RKO (cell line): ENCODE results near the gene PBX3.
A peak's percentile ranks its signal among the peaks of the same experiment; 100 is the strongest.

Experiments used
- DNase-seq: peaks from one replicate; pipeline ENCODE4 v3.0.0-alpha.2; 2016; ENCODE audit warnings: low spot score

The PBX3 gene

GRCh38 chr9:125949703-125950460, 202.7 kb downstream of the PBX3 start:
- DNase-seq: no peak

DNA sequence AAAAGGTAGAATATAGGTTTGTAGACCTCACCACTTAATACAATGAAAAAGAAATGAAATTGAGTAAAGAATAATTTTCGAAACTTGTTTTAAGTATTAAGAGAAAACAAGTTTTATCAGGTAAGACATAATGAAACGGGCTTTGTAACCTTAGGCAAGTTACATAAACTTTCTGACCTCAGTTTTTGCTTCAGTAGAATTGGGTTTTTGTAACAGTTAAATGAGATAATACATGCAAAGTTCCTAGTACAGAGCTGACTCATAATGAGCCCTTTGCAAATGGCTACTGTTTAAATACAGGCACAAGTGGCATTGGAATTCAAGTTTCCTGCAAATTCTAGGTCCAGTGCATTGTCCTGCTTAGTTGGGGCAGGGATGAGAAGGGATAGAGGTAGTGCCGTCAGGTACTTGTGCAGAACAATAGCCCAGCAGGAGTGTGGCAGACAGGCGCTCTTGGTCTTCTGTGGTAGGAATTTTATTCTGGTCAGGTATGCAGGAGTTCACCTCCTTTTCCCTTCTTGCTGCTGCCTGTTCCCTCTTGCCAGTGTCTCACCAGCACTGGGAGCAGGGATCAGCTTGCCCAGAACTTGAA, 203.8 kb downstream of the PBX3 start:
- no peak for DNase-seq

- DNase-seq: no peak
Observed at GRCh38 chr9:125953314-125954019, 206.3 kb downstream of the PBX3 start.

GRCh38 chr9:125956102-125956501, 208.9 kb downstream of the PBX3 start:
- DNase-seq: no peak

DNA sequence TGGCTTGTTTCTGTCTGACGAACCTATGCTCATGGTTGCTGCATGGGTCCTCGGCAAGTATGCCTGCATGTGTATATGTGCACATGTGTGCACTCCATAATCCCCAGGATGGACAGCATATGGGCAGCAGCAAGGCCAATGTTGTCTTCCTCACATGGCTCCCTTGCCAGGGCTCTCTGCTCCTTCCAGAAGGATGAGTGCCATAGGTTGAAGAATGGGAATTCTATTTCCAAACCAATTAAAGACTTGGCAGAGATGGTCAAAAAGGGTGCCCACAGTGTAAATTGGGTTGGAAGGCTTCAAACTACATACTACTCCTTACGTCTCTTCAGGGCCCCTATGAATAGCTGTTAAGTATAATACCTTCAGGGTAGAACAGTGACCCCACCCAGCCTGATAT, 212.1 kb downstream of the PBX3 start:
- DNase-seq: no peak

- no peak for DNase-seq
Observed at GRCh38 chr9:125959951-125960619, 212.9 kb downstream of the PBX3 start.

DNA sequence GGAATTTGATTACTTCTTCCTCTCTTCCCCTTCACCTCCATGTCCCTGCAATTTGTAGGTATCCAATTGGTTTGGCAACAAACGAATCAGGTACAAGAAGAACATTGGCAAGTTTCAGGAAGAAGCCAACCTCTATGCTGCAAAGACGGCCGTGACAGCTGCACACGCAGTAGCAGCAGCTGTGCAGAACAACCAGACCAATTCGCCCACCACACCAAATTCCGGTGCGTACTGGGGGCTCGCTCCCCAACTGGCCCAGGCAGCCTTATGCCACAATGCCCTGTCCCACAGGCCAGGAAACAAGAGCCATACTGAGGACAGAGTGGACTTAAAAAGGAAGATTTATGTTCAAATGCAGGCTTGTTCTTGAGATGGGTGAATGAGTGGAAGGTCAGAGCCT, 213.5 kb downstream of the PBX3 start:
- DNase-seq: no peak

DNA sequence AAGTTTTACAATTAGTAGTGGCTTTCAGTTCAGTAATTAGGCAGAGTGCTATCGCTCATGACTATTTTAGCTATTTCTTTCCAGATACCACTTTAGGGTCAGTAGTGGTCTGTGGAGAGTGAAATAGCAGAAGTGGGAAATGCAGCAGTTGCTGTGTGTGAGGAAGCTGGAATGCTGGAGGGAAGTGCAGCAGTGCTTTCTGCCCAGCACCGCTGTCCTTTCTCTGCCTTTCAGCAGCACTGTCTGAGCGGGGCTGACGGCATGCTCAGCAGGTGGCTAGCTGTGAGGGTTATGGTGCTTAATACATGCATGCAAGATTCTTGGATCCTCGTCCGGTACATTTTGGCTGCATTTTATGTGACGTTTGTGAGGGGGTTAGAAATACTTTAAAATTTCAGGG, 213.9 kb downstream of the PBX3 start:
- no peak for DNase-seq

DNA sequence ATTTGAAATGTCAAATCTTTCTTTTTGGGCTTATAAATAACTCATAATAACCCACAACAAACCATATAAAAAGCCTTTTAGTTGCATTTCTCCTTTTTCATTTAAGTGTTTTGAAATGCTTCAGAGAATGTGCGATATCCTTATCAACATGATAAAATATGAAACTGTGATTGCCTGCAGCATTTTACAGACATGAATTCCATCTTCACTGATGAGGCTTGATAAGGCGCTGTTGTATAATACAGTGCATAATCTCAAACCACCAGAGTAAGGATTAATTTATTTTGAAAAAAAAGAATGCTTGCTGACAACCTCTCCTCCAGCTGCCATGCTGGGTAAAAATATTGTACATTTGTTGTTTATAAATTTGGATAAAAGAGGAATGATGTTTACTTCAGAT, 216.8 kb downstream of the PBX3 start:
- no peak for DNase-seq

DNA sequence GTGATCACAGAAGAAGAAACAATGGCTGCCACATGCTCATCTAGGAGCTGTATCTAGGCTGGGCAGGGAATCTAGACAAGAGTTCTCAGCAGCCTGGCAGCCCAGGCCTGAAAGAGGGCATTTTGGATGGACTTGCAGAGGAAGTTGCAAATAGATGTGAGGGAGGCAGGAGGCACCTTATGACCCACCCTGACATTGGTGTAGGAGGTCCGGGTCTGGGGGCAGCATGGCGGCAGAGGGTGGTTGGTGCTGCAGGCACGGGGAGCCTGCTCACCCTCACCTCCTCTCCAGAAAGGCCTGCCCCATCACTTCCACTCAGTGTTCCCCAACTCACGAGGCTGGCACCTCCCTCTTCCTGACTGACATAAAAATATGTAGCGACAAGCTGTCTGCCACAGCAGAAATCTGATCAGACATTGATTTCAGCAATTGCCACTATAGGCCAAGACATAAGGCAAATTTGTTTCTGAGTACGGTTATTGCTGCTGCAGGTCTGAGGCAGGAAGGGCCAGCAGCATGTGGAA, 217.6 kb downstream of the PBX3 start:
- DNase-seq: no peak

DNA sequence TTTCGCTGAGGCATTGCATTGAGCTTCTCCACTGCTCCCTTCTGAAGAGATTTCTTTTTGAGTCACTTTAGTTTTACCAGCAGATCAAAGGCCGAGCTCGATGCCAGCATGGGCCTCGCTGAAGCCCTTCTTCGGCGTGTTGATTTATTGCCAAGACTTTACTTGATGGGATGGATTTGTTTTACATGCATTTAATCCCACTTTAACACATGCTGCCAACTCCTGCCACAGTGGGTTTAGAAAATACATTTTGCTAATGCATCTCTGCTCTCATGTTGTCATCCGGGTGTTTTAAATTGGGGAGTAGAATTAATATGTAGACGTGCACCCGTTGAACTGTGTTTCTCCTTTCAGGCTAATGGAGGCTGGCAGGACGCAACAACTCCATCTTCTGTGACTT, 218.3 kb downstream of the PBX3 start:
- no peak for DNase-seq

- peak; percentile 46 for DNase-seq
Observed at GRCh38 chr9:125966466-125966865, 219.3 kb downstream of the PBX3 start.

DNA sequence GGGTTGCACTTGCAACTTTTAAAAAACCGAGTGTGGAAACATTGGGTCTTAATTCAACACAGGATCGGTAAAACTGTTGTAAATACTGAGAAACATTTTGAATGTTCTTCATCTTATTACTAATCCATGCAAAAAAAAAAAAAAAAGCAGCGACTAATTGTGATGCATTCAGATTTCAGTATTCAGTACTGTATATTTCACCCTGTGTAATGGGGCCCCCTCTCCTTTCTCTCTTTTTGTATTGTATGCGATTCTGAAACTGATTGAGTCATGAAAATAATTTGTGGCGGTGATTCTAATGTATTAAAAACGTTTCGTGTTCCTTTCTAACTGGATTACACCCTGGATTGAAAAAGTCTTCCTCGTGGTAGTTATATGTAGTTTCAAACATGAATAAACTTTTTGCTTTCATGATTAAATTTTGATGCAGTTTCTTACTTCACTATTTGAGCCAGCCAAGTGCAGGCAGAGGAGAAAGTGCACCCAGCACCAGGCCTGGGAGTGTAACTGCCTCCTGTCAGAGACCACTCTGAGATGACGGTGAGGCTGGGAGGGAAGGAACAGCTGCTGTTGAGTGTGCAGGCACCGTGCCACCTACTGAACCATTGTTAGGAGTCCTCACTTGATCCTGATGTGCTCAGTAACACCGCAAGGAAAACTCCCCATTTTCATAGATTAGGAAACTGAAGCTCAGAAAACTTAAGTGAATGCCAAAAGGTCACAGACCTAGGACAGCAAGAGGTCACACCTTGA, 220.0 kb downstream of the PBX3 start:
- DNase-seq: no peak

GRCh38 chr9:125968714-125969374, 221.7 kb downstream of the PBX3 start:
- DNase-seq: no peak

DNA sequence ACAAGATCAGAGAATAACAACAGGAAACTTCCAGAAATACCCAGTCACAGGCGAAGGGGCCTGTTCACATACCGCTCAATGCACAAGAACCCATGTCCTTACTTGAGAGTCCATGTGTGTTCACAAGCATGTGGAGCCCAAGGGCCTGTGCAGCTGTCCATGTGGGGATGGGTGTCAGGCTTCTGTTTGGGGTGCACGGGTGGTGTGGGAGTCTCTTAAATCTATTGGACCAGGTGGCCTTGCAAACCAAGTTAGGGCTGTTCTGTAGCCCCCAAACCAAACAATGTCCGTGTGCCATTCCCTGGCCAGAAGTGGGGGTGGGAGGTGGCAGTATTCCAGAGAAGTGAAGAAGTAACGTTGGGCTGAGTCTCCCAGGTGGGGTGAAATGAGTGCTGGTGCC, 222.3 kb downstream of the PBX3 start:
- DNase-seq: no peak

- DNase-seq: no peak
Observed at GRCh38 chr9:125969868-125970267, 222.7 kb downstream of the PBX3 start.

GRCh38 chr9:125970340-125970739, 223.2 kb downstream of the PBX3 start:
- no peak for DNase-seq

GRCh38 chr9:125971050-125971449, 223.9 kb downstream of the PBX3 start:
- no peak for DNase-seq

GRCh38 chr9:125972012-125972729, 225.0 kb downstream of the PBX3 start:
- no peak for DNase-seq

- no peak for DNase-seq
Observed at GRCh38 chr9:125973547-125973946, 226.4 kb downstream of the PBX3 start.

DNA sequence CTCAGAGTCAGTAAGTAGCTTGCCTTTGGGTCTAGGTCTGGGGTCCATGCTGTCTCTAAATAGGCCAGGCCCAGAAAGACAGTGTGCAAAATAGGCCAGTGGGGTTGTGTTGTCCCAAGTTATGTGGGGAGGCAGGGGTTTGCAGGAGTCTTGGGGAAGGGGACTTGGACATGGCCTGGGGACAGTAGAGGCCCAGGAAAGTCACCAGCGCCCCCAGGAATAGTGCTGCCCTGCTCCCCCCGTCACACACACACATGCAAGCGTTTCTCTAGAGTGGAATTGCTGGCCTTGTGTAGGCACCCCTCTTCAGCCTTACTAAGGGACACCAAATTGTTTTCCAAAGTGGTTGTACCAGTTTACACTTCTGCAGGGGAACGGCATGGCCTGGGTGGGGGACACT, 227.5 kb downstream of the PBX3 start:
- no peak for DNase-seq
